SK-N-SH (cell line): ENCODE data around the gene RGS9. TPM values are rescaled to one million over a fixed set of nuclear protein-coding genes. Genes with fewer than 3 reads are reported as not detected.
A peak's percentile ranks its signal among the peaks of the same experiment; 100 is the strongest.

Source experiments
- CTCF ChIA-PET: fragments of 300-600, 350-600 bp; formaldehyde crosslinking; extraction: SDS; loops from one replicate; lab custom pipeline; 2021; lab: Yijun Ruan, JAX
- POLR2A ChIA-PET: fragments of 350-600 bp; sonication (Branson Sonifier 250); formaldehyde crosslinking; extraction: SDS; loops from one replicate; lab custom pipeline; 2020; ENCODE audit warnings: antibody characterized with exemption, inconsistent platforms; lab: Yijun Ruan, JAX
- DNase-seq: peaks from one replicate; pipeline ENCODE4 v3.0.0; 2012
- H2AFZ ChIP-seq: fragments of 200-600 bp; sonication (generic); 2 replicates; pipeline ENCODE4 v1.8.1; 2016; ENCODE audit warnings: antibody characterized with exemption, mild to moderate bottlenecking, low read depth
- H3F3A ChIP-seq: fragments of 200-600 bp; sonication (generic); replicated peaks from 2 replicates; pipeline ENCODE3; 2016; ENCODE audit warnings: antibody characterized with exemption, mild to moderate bottlenecking; ENCODE audit not compliant: insufficient read depth
- H3K27ac ChIP-seq, 2 experiments: fragments of 200-500 bp in 1 of 2; fragments of 200-600 bp in 1 of 2; sonication (Bioruptor generic) in 1 of 2; sonication (generic), shearing (Covaris generic) in 1 of 2; 2 replicates each; pipeline versions ENCODE4 v1.5.1 to v1.6.1; 2014 to 2016; ENCODE audit warnings: low read depth in 2 of 2, inconsistent platforms in 1 of 2, low read length in 1 of 2, mild to moderate bottlenecking in 1 of 2, mixed read lengths in 1 of 2
- H3K27me3 ChIP-seq: fragments of 200-600 bp; sonication (generic), shearing (Covaris generic); 2 replicates; pipeline ENCODE4 v1.6.1; 2016; ENCODE audit warnings: mixed run types; ENCODE audit not compliant: insufficient read depth
- H3K36me3 ChIP-seq, 2 experiments: fragments of 200-500 bp in 1 of 2; fragments of 200-600 bp in 1 of 2; sonication (Bioruptor generic) in 1 of 2; sonication (generic) in 1 of 2; replicated peaks in 1 of 2; 2 replicates each; pipeline versions ENCODE3 to v1.5.1; 2014 to 2016; ENCODE audit warnings: low read length in 1 of 2, mild to moderate bottlenecking in 1 of 2; ENCODE audit not compliant: insufficient read depth in 2 of 2, control insufficient read depth in 1 of 2
- H3K4me1 ChIP-seq, 2 experiments: fragments of 200-500 bp in 1 of 2; fragments of 200-600 bp in 1 of 2; sonication (Bioruptor generic) in 1 of 2; sonication (generic), shearing (Covaris generic) in 1 of 2; 2 replicates each; pipeline versions ENCODE4 v1.5.1 to v1.6.1; 2014 to 2016; ENCODE audit warnings: low read depth in 1 of 2, low read length in 1 of 2, mixed run types in 1 of 2; ENCODE audit not compliant: insufficient read depth in 2 of 2, control insufficient read depth in 1 of 2
- H3K4me2 ChIP-seq: fragments of 200-600 bp; sonication (generic), shearing (Covaris generic); 2 replicates; pipeline ENCODE4 v1.6.1; 2017; ENCODE audit warnings: mixed run types
- H3K4me3 ChIP-seq, 2 experiments: fragments of 200-500 bp in 1 of 2; fragments of 200-600 bp in 1 of 2; sonication (Bioruptor generic) in 1 of 2; sonication (generic), shearing (Covaris generic) in 1 of 2; 2 replicates each; pipeline versions ENCODE4 v1.5.1 to v1.8.1; 2014 to 2016; ENCODE audit warnings: low read depth in 2 of 2, inconsistent platforms in 1 of 2, low read length in 1 of 2, mild to moderate bottlenecking in 1 of 2, mixed read lengths in 1 of 2, moderate library complexity in 1 of 2
- H3K79me2 ChIP-seq: fragments of 200-600 bp; sonication (generic); 2 replicates; pipeline ENCODE4 v1.8.1; 2017; ENCODE audit warnings: mild to moderate bottlenecking; ENCODE audit not compliant: insufficient read depth
- H3K9ac ChIP-seq: fragments of 200-600 bp; sonication (generic); 2 replicates; pipeline ENCODE4 v1.6.1; 2017; ENCODE audit warnings: mixed run types
- H3K9me2 ChIP-seq: fragments of 200-600 bp; sonication (generic); 2 replicates; pipeline ENCODE4 v1.6.1; 2017; ENCODE audit warnings: mixed run types
- H3K9me3 ChIP-seq: fragments of 200-600 bp; sonication (generic); 2 replicates; pipeline ENCODE4 v1.6.1; 2017; ENCODE audit warnings: mixed run types, mild to moderate bottlenecking, moderate library complexity
- H4K20me1 ChIP-seq: fragments of 200-600 bp; sonication (generic); 2 replicates; pipeline ENCODE4 v1.6.1; 2017; ENCODE audit warnings: mild to moderate bottlenecking, mixed run types; ENCODE audit not compliant: insufficient read depth
- CTCF ChIP-seq: fragments of 200-600 bp; sonication (generic); IDR thresholded peaks from 2 replicates; pipeline ENCODE4 v1.6.1; 2017; ENCODE audit warnings: antibody characterized with exemption, mild to moderate bottlenecking, moderate library complexity
- EP300 ChIP-seq, 2 experiments: IDR thresholded peaks; 2 replicates each; pipeline versions ENCODE4 v1.4.0 to v1.6.1; 2012; ENCODE audit warnings: borderline replicate concordance in 1 of 2, low read depth in 1 of 2, low read length in 1 of 2
- EZH2phosphoT487 ChIP-seq: fragments of 200-600 bp; sonication (generic); IDR thresholded peaks from 2 replicates; pipeline ENCODE4 v1.6.1; 2017; ENCODE audit warnings: low read depth, mixed run types, mild to moderate bottlenecking, antibody characterized with exemption, moderate library complexity, borderline replicate concordance
- FOSL2 ChIP-seq: IDR thresholded peaks from 2 replicates; pipeline ENCODE4 v1.4.0; 2012; ENCODE audit warnings: low read depth, mild to moderate bottlenecking, moderate library complexity, borderline replicate concordance
- GABPA ChIP-seq: IDR thresholded peaks from 2 replicates; pipeline ENCODE4 v1.4.0; 2012; ENCODE audit warnings: low read depth, mild to moderate bottlenecking
- IRF3 ChIP-seq: fragments of 150-350 bp; IDR thresholded peaks from 2 replicates; pipeline ENCODE4 v1.6.1; 2016; ENCODE audit warnings: mild to moderate bottlenecking, low read depth, low read length
- JUND ChIP-seq: IDR thresholded peaks from 2 replicates; pipeline ENCODE4 v1.4.0; 2012
- MXI1 ChIP-seq: IDR thresholded peaks from 2 replicates; pipeline ENCODE4 v1.6.1; 2012; ENCODE audit warnings: mild to moderate bottlenecking, low read depth, low read length, improper control_type of control experiment
- NFIC ChIP-seq: IDR thresholded peaks from 2 replicates; pipeline ENCODE4 v1.4.0; 2012; ENCODE audit warnings: borderline replicate concordance
- NRF1 ChIP-seq: IDR thresholded peaks from 2 replicates; pipeline ENCODE4 v1.6.1; 2012; ENCODE audit warnings: low read depth, mild to moderate bottlenecking, low read length
- POLR2AphosphoS5 ChIP-seq: IDR thresholded peaks from 2 replicates; pipeline ENCODE4 v1.6.1; 2012; ENCODE audit warnings: low read depth, low read length
- RAD21 ChIP-seq: IDR thresholded peaks from 2 replicates; pipeline ENCODE4 v1.6.1; 2012; ENCODE audit warnings: mild to moderate bottlenecking, low read length
- RCOR1 ChIP-seq: fragments of 150-350 bp; IDR thresholded peaks from 2 replicates; pipeline ENCODE4 v1.6.1; 2017; ENCODE audit warnings: antibody characterized with exemption, low read length
- RFX5 ChIP-seq: IDR thresholded peaks from 2 replicates; pipeline ENCODE4 v1.6.1; 2012; ENCODE audit warnings: mild to moderate bottlenecking, improper control_type of control experiment, low read length
- RXRA ChIP-seq: IDR thresholded peaks from 2 replicates; pipeline ENCODE4 v1.4.0; 2012; ENCODE audit warnings: low read depth, mild to moderate bottlenecking, borderline replicate concordance
- SIN3A ChIP-seq: IDR thresholded peaks from 2 replicates; pipeline ENCODE4 v1.6.1; 2012; ENCODE audit warnings: low read depth, mild to moderate bottlenecking, low read length, moderate library complexity, borderline replicate concordance
- SMC3 ChIP-seq: IDR thresholded peaks from 2 replicates; pipeline ENCODE4 v1.6.1; 2012; ENCODE audit warnings: low read depth, low read length, improper control_type of control experiment
- TAF1 ChIP-seq: IDR thresholded peaks from 2 replicates; pipeline ENCODE4 v1.6.1; 2012; ENCODE audit warnings: low read depth, mild to moderate bottlenecking, low read length, moderate library complexity, borderline replicate concordance
- YY1 ChIP-seq: IDR thresholded peaks from 2 replicates; pipeline ENCODE4 v1.4.0; 2012; ENCODE audit warnings: low read depth, mild to moderate bottlenecking
- WGBS: methylation state at CpG from one replicate; pipeline ENCODE4 v1.1.6; 2017; ENCODE audit warnings: low lambda C conversion rate; 5-methylcytosine and 5-hydroxymethylcytosine counted together
- polyA plus RNA-seq, 3 experiments: library from polyadenylated mRNA; depleted of rRNA; stranded (reverse); fragments of >200 nt; gene quantifications; 2 replicates each; pipeline ENCODE4 v1.2.3, GENCODE V29; 2012
- TF ChIP-seq, protein P1 (sequence below): IDR thresholded peaks from 2 replicates; pipeline ENCODE4; 2012
- TF ChIP-seq, protein P2 (sequence below): IDR thresholded peaks from 2 replicates; pipeline ENCODE4 v1.4.0; 2012; ENCODE audit warnings: low read depth

The RGS9 gene
- polyA plus RNA-seq, 1 of the 3 experiments (the other 2 are of a cell fraction) = 1.4 TPM

DNA sequence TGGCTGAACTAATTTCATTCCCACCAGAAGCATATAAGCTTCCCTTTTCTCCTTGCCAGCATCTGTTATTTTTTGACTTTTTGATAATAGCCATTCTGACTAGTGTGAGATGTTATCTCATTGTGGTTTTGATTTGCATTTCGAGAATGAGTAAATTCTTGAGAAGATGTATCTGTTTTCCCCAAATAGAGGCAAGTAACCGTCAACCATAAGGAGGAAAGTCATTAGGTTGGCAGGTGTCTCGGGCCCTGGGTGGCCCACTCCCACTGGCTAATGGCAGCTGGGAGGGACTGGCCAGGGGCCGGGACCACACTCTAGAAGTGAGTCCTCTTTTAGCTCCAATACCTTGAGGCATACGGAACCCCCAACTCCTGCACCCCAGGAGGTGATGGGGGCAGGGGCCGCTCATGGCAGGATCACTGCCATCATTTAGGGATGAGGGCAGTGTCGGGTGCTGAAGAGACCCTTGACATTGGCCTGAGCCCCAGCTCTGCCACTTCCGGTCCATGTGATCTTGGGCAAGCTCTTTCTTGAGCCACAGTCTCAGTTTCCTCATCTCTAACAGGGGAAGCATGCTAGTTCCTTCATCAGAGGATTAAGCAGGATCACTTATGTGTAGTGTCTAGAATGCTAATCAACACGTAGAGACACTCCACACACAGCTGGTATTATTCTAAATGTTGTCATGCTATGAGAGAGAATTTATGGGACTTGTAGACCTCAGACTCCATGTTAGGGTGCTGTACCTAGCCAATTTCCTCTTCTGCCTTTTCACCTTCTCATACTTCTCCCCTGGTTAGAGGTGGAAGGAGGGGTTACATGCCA is 44.3 kb downstream of the RGS9 start (continued):
- TF ChIP-seq EZH2phosphoT487 (no peak), TAF1 (no peak; the same call in 1 of the 2 replicates), GABPA (no peak), FOSL2 (peak; percentile 83; the same call in 1 of the 2 replicates), MXI1 (no peak), SMC3 (no peak), RCOR1 (no peak), EP300 (IDR thresholded peaks at IDR 0.05; ENCODE audit: borderline replicate concordance in 1 of 2, low read depth in 1 of 2, low read length in 1 of 2) (peak; percentile 78 to 97; a peak in 3 of 4 replicates), POLR2AphosphoS5 (peak; percentile 95), JUND (peak; percentile 98; the same call in 1 of the 2 replicates), RXRA (no peak; the same call in 1 of the 2 replicates)
- TF ChIP-seq, protein P1, sequence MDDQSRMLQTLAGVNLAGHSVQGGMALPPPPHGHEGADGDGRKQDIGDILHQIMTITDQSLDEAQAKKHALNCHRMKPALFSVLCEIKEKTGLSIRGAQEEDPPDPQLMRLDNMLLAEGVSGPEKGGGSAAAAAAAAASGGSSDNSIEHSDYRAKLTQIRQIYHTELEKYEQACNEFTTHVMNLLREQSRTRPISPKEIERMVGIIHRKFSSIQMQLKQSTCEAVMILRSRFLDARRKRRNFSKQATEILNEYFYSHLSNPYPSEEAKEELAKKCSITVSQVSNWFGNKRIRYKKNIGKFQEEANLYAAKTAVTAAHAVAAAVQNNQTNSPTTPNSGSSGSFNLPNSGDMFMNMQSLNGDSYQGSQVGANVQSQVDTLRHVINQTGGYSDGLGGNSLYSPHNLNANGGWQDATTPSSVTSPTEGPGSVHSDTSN = peak; percentile 98

- Histone ChIP-seq H3K4me2 (no peak overlapping the region), H3F3A (peaks cover 18% of the 10 kb centered on the region), H3K27ac (peak overlapping the region in 1 of 2 experiments; percentile 4; a peak in 2 of 4 replicates), H2AFZ (no peak overlapping the region), H3K9me2 (no peaks in the 10 kb centered on the region), H3K79me2 (no peaks in the 10 kb centered on the region), H3K36me3 (no peaks in the 10 kb centered on the region), H3K4me3 (no peak overlapping the region), H3K9ac (no peak overlapping the region), H3K4me1 (peaks cover 34 to 61% of the 10 kb centered on the region in 2 experiments), H3K27me3 (no peaks in the 10 kb centered on the region), H4K20me1 (no peaks in the 10 kb centered on the region), H3K9me3 (no peaks in the 10 kb centered on the region)
- CTCF ChIA-PET = interaction anchor here (1.1 to 7.0 kb wide), 5 partner anchors 11 to 264 kb away, joined by 3 to 52 read pairs (median 10); partner anchors contain the start of gene RGS9
- WGBS = 93% methylated on average over 9 of the region's 9 CpGs
- DNase-seq = no peak
- POLR2A ChIA-PET = no interaction called here
- TF ChIP-seq CTCF = no peak
- TF ChIP-seq, protein P2, sequence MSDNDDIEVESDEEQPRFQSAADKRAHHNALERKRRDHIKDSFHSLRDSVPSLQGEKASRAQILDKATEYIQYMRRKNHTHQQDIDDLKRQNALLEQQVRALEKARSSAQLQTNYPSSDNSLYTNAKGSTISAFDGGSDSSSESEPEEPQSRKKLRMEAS = no peak
- TF ChIP-seq NRF1 = no peak
- TF ChIP-seq NFIC = no peak
- TF ChIP-seq IRF3 = no peak
- no peak for TF ChIP-seq SIN3A
- TF ChIP-seq RXRA = no peak
- TF ChIP-seq FOSL2 = no peak
- TF ChIP-seq RAD21 = no peak
- TF ChIP-seq YY1 = no peak
- TF ChIP-seq EZH2phosphoT487 = no peak
- TF ChIP-seq RFX5 = no peak
These were observed 45.1 kb downstream of the RGS9 start for GRCh38 chr17:65182233-65182632.
